OCI-LY3 (cell line): ENCODE results near the gene UBE2L6.

ENCODE experiments used
- CTCF ChIP-seq: fragments of 200-600, 300-600 bp; sonication (generic); IDR thresholded peaks from 2 replicates; pipeline ENCODE4 v1.5.1; 2014; ENCODE audit warnings: antibody characterized with exemption, low read length, low read depth
- EZH2phosphoT487 ChIP-seq: fragments of 200-600 bp; shearing (Covaris generic); IDR thresholded peaks from 2 replicates; pipeline ENCODE4 v1.6.1; 2018; ENCODE audit warnings: antibody characterized with exemption, mixed run types, low read depth

DNA sequence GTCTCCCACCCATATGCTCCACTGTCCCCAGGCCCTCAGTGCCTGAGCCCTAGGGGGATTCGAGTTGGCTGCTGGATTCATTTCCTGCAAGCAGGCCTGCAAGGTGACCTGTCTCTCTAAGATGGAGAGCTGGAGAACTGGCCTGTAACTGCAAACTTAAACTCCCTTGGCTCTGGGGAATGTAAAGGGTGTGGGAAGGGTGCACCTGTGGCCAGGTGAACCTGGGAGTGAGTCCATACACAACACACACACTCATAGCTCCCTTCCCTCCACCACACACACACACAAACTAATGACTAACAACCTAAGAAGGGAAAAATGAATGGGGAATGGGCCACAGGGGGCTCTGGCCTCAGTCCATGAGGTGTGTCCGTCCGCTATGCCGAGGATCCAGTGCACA lies 15.5 kb downstream of the UBE2L6 start:
- TF ChIP-seq CTCF (no peak), EZH2phosphoT487 (no peak)
